ENCODE results near the gene IL22.

DNA sequence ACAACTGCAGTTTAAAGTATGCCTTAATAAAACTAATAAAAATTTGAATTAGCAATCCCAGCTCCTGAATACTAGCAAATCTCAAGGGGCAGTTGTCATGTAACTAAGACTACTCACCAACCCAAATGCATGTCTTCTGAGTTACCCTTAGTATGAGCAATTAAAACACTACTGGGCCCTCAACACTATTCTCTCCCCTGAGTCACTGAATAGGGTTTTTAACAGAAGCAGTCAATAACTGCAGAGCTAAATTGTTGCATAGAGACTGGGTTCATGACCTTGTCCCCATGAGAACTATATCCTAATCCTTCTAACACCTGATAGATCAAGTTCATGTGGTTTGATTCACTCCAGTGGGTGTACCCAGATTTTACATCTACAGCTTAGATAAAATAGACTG, 39.9 kb upstream of the IL22 start:
- TF ChIP-seq, protein P1, sequence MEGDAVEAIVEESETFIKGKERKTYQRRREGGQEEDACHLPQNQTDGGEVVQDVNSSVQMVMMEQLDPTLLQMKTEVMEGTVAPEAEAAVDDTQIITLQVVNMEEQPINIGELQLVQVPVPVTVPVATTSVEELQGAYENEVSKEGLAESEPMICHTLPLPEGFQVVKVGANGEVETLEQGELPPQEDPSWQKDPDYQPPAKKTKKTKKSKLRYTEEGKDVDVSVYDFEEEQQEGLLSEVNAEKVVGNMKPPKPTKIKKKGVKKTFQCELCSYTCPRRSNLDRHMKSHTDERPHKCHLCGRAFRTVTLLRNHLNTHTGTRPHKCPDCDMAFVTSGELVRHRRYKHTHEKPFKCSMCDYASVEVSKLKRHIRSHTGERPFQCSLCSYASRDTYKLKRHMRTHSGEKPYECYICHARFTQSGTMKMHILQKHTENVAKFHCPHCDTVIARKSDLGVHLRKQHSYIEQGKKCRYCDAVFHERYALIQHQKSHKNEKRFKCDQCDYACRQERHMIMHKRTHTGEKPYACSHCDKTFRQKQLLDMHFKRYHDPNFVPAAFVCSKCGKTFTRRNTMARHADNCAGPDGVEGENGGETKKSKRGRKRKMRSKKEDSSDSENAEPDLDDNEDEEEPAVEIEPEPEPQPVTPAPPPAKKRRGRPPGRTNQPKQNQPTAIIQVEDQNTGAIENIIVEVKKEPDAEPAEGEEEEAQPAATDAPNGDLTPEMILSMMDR (IDR thresholded peaks at IDR 0.05; ENCODE audit: low read depth, low read length, missing input control): no peak
- TF ChIP-seq YY1 (IDR thresholded peaks at IDR 0.05): no peak
- TF ChIP-seq, protein P2, sequence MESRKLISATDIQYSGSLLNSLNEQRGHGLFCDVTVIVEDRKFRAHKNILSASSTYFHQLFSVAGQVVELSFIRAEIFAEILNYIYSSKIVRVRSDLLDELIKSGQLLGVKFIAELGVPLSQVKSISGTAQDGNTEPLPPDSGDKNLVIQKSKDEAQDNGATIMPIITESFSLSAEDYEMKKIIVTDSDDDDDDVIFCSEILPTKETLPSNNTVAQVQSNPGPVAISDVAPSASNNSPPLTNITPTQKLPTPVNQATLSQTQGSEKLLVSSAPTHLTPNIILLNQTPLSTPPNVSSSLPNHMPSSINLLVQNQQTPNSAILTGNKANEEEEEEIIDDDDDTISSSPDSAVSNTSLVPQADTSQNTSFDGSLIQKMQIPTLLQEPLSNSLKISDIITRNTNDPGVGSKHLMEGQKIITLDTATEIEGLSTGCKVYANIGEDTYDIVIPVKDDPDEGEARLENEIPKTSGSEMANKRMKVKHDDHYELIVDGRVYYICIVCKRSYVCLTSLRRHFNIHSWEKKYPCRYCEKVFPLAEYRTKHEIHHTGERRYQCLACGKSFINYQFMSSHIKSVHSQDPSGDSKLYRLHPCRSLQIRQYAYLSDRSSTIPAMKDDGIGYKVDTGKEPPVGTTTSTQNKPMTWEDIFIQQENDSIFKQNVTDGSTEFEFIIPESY (IDR thresholded peaks at IDR 0.05): no peak
- TF ChIP-seq RAD21 (IDR thresholded peaks at IDR 0.05): no peak
- TF ChIP-seq, protein P3, sequence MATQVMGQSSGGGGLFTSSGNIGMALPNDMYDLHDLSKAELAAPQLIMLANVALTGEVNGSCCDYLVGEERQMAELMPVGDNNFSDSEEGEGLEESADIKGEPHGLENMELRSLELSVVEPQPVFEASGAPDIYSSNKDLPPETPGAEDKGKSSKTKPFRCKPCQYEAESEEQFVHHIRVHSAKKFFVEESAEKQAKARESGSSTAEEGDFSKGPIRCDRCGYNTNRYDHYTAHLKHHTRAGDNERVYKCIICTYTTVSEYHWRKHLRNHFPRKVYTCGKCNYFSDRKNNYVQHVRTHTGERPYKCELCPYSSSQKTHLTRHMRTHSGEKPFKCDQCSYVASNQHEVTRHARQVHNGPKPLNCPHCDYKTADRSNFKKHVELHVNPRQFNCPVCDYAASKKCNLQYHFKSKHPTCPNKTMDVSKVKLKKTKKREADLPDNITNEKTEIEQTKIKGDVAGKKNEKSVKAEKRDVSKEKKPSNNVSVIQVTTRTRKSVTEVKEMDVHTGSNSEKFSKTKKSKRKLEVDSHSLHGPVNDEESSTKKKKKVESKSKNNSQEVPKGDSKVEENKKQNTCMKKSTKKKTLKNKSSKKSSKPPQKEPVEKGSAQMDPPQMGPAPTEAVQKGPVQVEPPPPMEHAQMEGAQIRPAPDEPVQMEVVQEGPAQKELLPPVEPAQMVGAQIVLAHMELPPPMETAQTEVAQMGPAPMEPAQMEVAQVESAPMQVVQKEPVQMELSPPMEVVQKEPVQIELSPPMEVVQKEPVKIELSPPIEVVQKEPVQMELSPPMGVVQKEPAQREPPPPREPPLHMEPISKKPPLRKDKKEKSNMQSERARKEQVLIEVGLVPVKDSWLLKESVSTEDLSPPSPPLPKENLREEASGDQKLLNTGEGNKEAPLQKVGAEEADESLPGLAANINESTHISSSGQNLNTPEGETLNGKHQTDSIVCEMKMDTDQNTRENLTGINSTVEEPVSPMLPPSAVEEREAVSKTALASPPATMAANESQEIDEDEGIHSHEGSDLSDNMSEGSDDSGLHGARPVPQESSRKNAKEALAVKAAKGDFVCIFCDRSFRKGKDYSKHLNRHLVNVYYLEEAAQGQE (IDR thresholded peaks at IDR 0.05): no peak
- no peak for TF ChIP-seq GABPA (IDR thresholded peaks at IDR 0.05 in 1 of 2, conservative IDR thresholded peaks at IDR 0.05 in 1 of 2)
- TF ChIP-seq, protein P4, sequence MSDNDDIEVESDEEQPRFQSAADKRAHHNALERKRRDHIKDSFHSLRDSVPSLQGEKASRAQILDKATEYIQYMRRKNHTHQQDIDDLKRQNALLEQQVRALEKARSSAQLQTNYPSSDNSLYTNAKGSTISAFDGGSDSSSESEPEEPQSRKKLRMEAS (IDR thresholded peaks at IDR 0.05): no peak
- no peak for TF ChIP-seq FOXA1 (IDR thresholded peaks at IDR 0.05)
